ENCODE results near the gene APOE. TPM values are rescaled to one million over a fixed set of nuclear protein-coding genes. Genes with fewer than 3 reads are reported as not detected.

Gene APOE
- total RNA-seq, 1 experiment from 2014 or later, result 530 TPM

GRCh38 chr19:44949550-44949949 is 44.0 kb downstream of the APOE start:
- Histone ChIP-seq H3T11ph (ENCODE audit: low read length) (no peak overlapping the region), H3K18ac (ENCODE audit: insufficient read length, low read depth, low read length) (no peak overlapping the region), H2AK5ac (ENCODE audit: insufficient read length, low read length) (no peak overlapping the region), H4K20me1 (ENCODE audit: control insufficient read depth, insufficient read depth, insufficient read length) (no peaks in the 10 kb centered on the region), H3K14ac (ENCODE audit: insufficient read depth, low read length) (no peak overlapping the region), H3K79me2 (ENCODE audit: insufficient read depth, low read length) (no peaks in the 10 kb centered on the region), H3K79me1 (ENCODE audit: insufficient read depth, low read depth, low read length, poor library complexity, severe bottlenecking) (no peaks in the 10 kb centered on the region), H3K9me3 (ENCODE audit: control insufficient read depth, low read depth, low read length) (no peaks in the 10 kb centered on the region), H3K4me2 (ENCODE audit: insufficient read depth, insufficient read length, low read length) (no peak overlapping the region), H2BK120ac (ENCODE audit: low read depth, low read length, poor library complexity, severe bottlenecking) (no peak overlapping the region), H3K27ac (ENCODE audit: insufficient read length, low read depth, low read length) (no peak overlapping the region), H3K4ac (ENCODE audit: low read depth, low read length) (no peak overlapping the region), H3K23me2 (ENCODE audit: insufficient read length, low read depth, low read length, poor library complexity, severe bottlenecking) (peaks cover 6% of the 10 kb centered on the region), H3K56ac (ENCODE audit: insufficient read length, low read depth, low read length) (no peak overlapping the region), H2AFZ (ENCODE audit: low read length) (no peak overlapping the region), H3K9ac (ENCODE audit: extremely low read depth, insufficient read length, low read length) (no peak overlapping the region), H2BK5ac (ENCODE audit: insufficient read length, low read length) (no peak overlapping the region), H3K23ac (ENCODE audit: insufficient read length, low read depth, low read length) (no peak overlapping the region), H4K8ac (replicated peaks; ENCODE audit: insufficient read length, low read depth, low read length) (no peak overlapping the region), H2BK15ac (ENCODE audit: low read depth, low read length) (no peak overlapping the region), H2BK20ac (ENCODE audit: low read depth, low read length, poor library complexity, severe bottlenecking) (no peak overlapping the region), H3K4me1 (ENCODE audit: insufficient read depth, low read length) (no peaks in the 10 kb centered on the region), H2BK12ac (ENCODE audit: insufficient read length, low read depth, low read length) (no peak overlapping the region), H3K27me3 (ENCODE audit: insufficient read depth, low read length) (no peaks in the 10 kb centered on the region), H4K91ac (ENCODE audit: insufficient read length, low read depth, low read length) (no peak overlapping the region), H4K5ac (ENCODE audit: insufficient read length, low read depth, low read length) (no peak overlapping the region)
- WGBS (ENCODE audit: extremely low coverage, insufficient read length, low lambda C conversion rate), result no CpG with 5 or more reads among the region's 9 CpGs
- TF ChIP-seq CTCF (conservative IDR thresholded peaks at IDR 0.05), result no peak
- Mint-ChIP-seq H3K36me3 (ENCODE audit: insufficient read depth in 1 of 3, low read depth in 3 of 3) (peaks cover 0 to 9% (median 5%) of the 10 kb centered on the region in 3 experiments; a peak in 5 of 7 replicates), H3K4me1 (peaks cover 3 to 9% of the 10 kb centered on the region in 2 experiments; a peak in 3 of 4 replicates), H3K27ac (no peak overlapping the region), H3K9me3 (no peaks in the 10 kb centered on the region), H3K4me3 (no peak overlapping the region), H3K27me3 (ENCODE audit: low read depth) (peaks cover under 1% of the 10 kb centered on the region; the same call in 1 of the 2 replicates)
- no peak for DNase-seq
